GM12878 (cell line): Measurements from ENCODE around the gene ERVK3-1. TPM values are rescaled to one million over a fixed set of nuclear protein-coding genes. Genes with fewer than 3 reads are reported as not detected.

Experiments
- ASH2L ChIP-seq: fragments of 300-600, 200-600 bp; sonication (generic); IDR thresholded peaks from 2 replicates; pipeline ENCODE4 v1.6.1; 2017; ENCODE audit warnings: low read depth, mild to moderate bottlenecking, borderline replicate concordance
- CBX5 ChIP-seq: sonication (generic); IDR thresholded peaks from 2 replicates; pipeline ENCODE4 v1.6.1; 2016; ENCODE audit warnings: low read depth, moderate library complexity, mild to moderate bottlenecking, inconsistent platforms
- CREM ChIP-seq: IDR thresholded peaks from 2 replicates; pipeline ENCODE4 v1.6.1; 2014; ENCODE audit warnings: antibody characterized with exemption, low read depth
- ESRRA ChIP-seq: IDR thresholded peaks from 2 replicates; pipeline ENCODE4 v1.6.1; 2012; ENCODE audit warnings: mild to moderate bottlenecking, low read length, improper control_type of control experiment
- FOXM1 ChIP-seq: IDR thresholded peaks from 2 replicates; pipeline ENCODE4 v1.6.1; 2012; ENCODE audit warnings: low read depth, mild to moderate bottlenecking, inconsistent platforms, low read length, moderate library complexity
- NBN ChIP-seq: fragments of 450-650 bp; IDR thresholded peaks from 2 replicates; pipeline ENCODE4 v1.6.1; 2016
- NR2C2 ChIP-seq: IDR thresholded peaks from 2 replicates; pipeline ENCODE4 v1.6.1; 2011; ENCODE audit warnings: borderline replicate concordance, low read depth; ENCODE audit not compliant: control insufficient read depth, insufficient read length
- NRF1 ChIP-seq: conservative IDR thresholded peaks from 2 replicates; pipeline ENCODE4 v1.6.1; 2011; ENCODE audit warnings: mild to moderate bottlenecking, low read depth, low read length, improper control_type of control experiment
- PAX5 ChIP-seq: IDR thresholded peaks from 2 replicates; pipeline ENCODE4 v1.6.1; 2011; ENCODE audit warnings: low read depth, low read length, borderline replicate concordance
- POU2F2 ChIP-seq: IDR thresholded peaks from 3 replicates; pipeline ENCODE4 v1.6.1; 2011; ENCODE audit warnings: low read depth, mild to moderate bottlenecking, low read length, borderline replicate concordance
- SMAD5 ChIP-seq: IDR thresholded peaks from 2 replicates; pipeline ENCODE4 v1.6.1; 2016; ENCODE audit warnings: antibody characterized with exemption, low read depth
- STAT3 ChIP-seq: IDR thresholded peaks from 2 replicates; pipeline ENCODE4 v1.6.1; 2011; ENCODE audit warnings: low read depth, low read length, improper control_type of control experiment
- TARDBP ChIP-seq: IDR thresholded peaks from 2 replicates; pipeline ENCODE4 v1.6.1; 2016; ENCODE audit warnings: borderline replicate concordance
- TBL1XR1 ChIP-seq: IDR thresholded peaks from 2 replicates; pipeline ENCODE4 v1.6.1; 2012; ENCODE audit warnings: low read depth, low read length, improper control_type of control experiment
- ZBED1 ChIP-seq: IDR thresholded peaks from 2 replicates; pipeline ENCODE4 v1.6.1; 2016; ENCODE audit warnings: borderline replicate concordance
- ZNF217 ChIP-seq: fragments of 450-650 bp; IDR thresholded peaks from 2 replicates; pipeline ENCODE4 v1.6.1; 2017; ENCODE audit warnings: antibody characterized with exemption, mild to moderate bottlenecking
- ZNF274 ChIP-seq: IDR thresholded peaks from one replicate; pipeline ENCODE4 v1.8.0; 2011; ENCODE audit not compliant: insufficient read length, insufficient read depth
- polyA plus RNA-seq, 11 experiments: library from polyadenylated mRNA; depleted of rRNA in 4 of 11; unstranded in 6 of 11; stranded (reverse) in 5 of 11; fragments of >200 nt; fragmentation: Nextera tagmentation in 4 of 11; fragmentation: Illumina TruSeq in 1 of 11; extraction: Ambion mirVana in 4 of 11; extraction: Trizol in 1 of 11; gene quantifications; 1 replicate in 1 of 11; 2 replicates in 10 of 11; pipeline versions ENCODE4 v1.2.1 to v1.2.3, GENCODE V29; 2011 to 2016; ENCODE audit warnings: inconsistent platforms in 2 of 11, missing spikeins in 2 of 11, low read depth in 1 of 11
- total RNA-seq, 4 experiments: library from RNA; depleted of rRNA in 3 of 4; stranded (reverse); fragments of >200 nt in 3 of 4; fragmentation: Illumina TruSeq in 1 of 4; extraction: Trizol in 1 of 4; gene quantifications; 2 replicates each; pipeline versions ENCODE4 v1.2.1 to v1.2.3, GENCODE V29; 2013 to 2021
- TF ChIP-seq, protein P1 (sequence below): fragments of 450-650 bp; IDR thresholded peaks from 2 replicates; pipeline ENCODE4 v1.6.1; 2017; ENCODE audit warnings: mild to moderate bottlenecking, moderate library complexity
- TF ChIP-seq, protein P2 (sequence below): fragments of 450-650 bp; IDR thresholded peaks from 2 replicates; pipeline ENCODE4 v1.6.1; 2017; ENCODE audit warnings: antibody characterized with exemption, mild to moderate bottlenecking, moderate library complexity
- TF ChIP-seq, protein P3 (sequence below): fragments of 450-650 bp; formaldehyde crosslinking; IDR thresholded peaks from 2 replicates; pipeline ENCODE4 v1.5.0; 2022; ENCODE audit warnings: mild to moderate bottlenecking, missing genetic modification characterization

Gene ERVK3-1
- total and polyA plus RNA-seq, 10 of the 15 experiments (the other 5 are each of a cell fraction or from before 2014, with no cell fraction given) = 59.3 to 172 (median 95.8) TPM

DNA sequence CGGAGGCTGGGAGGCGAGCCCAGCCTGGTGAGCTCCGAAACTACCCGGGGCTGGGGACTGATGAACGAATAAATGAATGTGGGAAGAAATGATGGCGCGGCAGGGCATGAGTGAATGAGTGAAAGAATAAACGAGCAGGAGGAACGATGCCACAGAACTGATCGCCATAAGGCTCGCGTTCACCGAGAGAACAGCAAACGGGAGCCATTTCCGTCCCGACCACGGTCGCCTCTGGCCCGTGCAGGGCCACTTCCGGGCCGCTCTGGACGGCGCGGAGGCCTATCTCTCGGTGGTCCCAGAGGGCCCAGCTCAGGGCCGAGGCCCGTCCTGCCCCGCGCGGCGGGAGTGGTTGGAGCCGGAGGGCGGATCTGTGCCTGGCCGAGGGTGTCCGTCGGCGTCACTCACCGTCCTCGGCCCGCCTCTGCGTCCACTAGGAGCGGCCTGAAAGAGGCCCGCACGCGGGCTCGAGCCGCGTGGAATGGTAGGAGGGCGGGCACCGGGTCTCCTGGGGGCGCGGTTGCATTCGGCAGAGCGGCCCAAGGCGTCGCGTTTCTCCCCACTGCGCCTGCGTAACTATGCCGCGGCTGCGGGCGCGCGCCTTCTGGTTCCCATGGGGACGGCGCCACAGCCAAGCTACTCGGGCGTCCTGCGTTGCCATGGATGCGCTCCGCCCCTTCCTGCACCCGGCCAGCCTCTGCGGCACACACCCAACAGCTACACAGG, 57.3 kb downstream of the ERVK3-1 start, which contains the start of gene ZNF497 (continued):
- TF ChIP-seq, protein P1, sequence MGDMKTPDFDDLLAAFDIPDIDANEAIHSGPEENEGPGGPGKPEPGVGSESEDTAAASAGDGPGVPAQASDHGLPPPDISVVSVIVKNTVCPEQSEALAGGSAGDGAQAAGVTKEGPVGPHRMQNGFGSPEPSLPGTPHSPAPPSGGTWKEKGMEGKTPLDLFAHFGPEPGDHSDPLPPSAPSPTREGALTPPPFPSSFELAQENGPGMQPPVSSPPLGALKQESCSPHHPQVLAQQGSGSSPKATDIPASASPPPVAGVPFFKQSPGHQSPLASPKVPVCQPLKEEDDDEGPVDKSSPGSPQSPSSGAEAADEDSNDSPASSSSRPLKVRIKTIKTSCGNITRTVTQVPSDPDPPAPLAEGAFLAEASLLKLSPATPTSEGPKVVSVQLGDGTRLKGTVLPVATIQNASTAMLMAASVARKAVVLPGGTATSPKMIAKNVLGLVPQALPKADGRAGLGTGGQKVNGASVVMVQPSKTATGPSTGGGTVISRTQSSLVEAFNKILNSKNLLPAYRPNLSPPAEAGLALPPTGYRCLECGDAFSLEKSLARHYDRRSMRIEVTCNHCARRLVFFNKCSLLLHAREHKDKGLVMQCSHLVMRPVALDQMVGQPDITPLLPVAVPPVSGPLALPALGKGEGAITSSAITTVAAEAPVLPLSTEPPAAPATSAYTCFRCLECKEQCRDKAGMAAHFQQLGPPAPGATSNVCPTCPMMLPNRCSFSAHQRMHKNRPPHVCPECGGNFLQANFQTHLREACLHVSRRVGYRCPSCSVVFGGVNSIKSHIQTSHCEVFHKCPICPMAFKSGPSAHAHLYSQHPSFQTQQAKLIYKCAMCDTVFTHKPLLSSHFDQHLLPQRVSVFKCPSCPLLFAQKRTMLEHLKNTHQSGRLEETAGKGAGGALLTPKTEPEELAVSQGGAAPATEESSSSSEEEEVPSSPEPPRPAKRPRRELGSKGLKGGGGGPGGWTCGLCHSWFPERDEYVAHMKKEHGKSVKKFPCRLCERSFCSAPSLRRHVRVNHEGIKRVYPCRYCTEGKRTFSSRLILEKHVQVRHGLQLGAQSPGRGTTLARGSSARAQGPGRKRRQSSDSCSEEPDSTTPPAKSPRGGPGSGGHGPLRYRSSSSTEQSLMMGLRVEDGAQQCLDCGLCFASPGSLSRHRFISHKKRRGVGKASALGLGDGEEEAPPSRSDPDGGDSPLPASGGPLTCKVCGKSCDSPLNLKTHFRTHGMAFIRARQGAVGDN = peak; percentile 32
- TF ChIP-seq PAX5 (no peak), ZNF274 (no peak), NRF1 (peak; percentile 79), ASH2L (no peak), NR2C2 (no peak), ZBED1 (no peak), SMAD5 (peak; percentile 81), CREM (no peak), NBN (peak; percentile 89; the same call in 1 of the 2 replicates), ZNF217 (no peak), FOXM1 (no peak), TBL1XR1 (peak; percentile 46), STAT3 (no peak), TARDBP (no peak), POU2F2 (peak; percentile 43; the same call in 2 of the 3 replicates), CBX5 (no peak), ESRRA (no peak)
- TF ChIP-seq, protein P2, sequence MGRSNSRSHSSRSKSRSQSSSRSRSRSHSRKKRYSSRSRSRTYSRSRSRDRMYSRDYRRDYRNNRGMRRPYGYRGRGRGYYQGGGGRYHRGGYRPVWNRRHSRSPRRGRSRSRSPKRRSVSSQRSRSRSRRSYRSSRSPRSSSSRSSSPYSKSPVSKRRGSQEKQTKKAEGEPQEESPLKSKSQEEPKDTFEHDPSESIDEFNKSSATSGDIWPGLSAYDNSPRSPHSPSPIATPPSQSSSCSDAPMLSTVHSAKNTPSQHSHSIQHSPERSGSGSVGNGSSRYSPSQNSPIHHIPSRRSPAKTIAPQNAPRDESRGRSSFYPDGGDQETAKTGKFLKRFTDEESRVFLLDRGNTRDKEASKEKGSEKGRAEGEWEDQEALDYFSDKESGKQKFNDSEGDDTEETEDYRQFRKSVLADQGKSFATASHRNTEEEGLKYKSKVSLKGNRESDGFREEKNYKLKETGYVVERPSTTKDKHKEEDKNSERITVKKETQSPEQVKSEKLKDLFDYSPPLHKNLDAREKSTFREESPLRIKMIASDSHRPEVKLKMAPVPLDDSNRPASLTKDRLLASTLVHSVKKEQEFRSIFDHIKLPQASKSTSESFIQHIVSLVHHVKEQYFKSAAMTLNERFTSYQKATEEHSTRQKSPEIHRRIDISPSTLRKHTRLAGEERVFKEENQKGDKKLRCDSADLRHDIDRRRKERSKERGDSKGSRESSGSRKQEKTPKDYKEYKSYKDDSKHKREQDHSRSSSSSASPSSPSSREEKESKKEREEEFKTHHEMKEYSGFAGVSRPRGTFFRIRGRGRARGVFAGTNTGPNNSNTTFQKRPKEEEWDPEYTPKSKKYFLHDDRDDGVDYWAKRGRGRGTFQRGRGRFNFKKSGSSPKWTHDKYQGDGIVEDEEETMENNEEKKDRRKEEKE = no peak
- TF ChIP-seq, protein P3, sequence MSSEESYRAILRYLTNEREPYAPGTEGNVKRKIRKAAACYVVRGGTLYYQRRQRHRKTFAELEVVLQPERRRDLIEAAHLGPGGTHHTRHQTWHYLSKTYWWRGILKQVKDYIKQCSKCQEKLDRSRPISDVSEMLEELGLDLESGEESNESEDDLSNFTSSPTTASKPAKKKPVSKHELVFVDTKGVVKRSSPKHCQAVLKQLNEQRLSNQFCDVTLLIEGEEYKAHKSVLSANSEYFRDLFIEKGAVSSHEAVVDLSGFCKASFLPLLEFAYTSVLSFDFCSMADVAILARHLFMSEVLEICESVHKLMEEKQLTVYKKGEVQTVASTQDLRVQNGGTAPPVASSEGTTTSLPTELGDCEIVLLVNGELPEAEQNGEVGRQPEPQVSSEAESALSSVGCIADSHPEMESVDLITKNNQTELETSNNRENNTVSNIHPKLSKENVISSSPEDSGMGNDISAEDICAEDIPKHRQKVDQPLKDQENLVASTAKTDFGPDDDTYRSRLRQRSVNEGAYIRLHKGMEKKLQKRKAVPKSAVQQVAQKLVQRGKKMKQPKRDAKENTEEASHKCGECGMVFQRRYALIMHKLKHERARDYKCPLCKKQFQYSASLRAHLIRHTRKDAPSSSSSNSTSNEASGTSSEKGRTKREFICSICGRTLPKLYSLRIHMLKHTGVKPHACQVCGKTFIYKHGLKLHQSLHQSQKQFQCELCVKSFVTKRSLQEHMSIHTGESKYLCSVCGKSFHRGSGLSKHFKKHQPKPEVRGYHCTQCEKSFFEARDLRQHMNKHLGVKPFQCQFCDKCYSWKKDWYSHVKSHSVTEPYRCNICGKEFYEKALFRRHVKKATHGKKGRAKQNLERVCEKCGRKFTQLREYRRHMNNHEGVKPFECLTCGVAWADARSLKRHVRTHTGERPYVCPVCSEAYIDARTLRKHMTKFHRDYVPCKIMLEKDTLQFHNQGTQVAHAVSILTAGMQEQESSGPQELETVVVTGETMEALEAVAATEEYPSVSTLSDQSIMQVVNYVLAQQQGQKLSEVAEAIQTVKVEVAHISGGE = peak; percentile 59
